Liver (tissue), 3 donors: ENCODE results near the gene AMHR2.

Source experiments
- ATF3 ChIP-seq: IDR thresholded peaks from 2 replicates; pipeline ENCODE4 v1.6.1; 2016; ENCODE audit warnings: antibody characterized with exemption
- CTCF ChIP-seq: fragments of 150-350 bp; IDR thresholded peaks from 2 replicates; pipeline ENCODE4 v1.5.1; 2017; ENCODE audit warnings: improper control_type of control experiment, low read depth, low read length; ENCODE audit not compliant: missing input control
- donor health status: healthy.
- donor health status: healthy.

GRCh38 chr12:53464685-53465418 is 41.2 kb downstream of the AMHR2 start:
- TF ChIP-seq ATF3 = no peak
- TF ChIP-seq CTCF = no peak
